H1 (cell line): ENCODE results near the gene RERE. TPM values are rescaled to one million over a fixed set of nuclear protein-coding genes. Genes with fewer than 3 reads are reported as not detected.

Experiments
- CTCF ChIA-PET: fragments of 300-600 bp; sonication (Branson Sonifier 250); formaldehyde crosslinking; loops from one replicate; lab custom pipeline; 2021; ENCODE audit not compliant: partially characterized antibody; lab: Charles Lee
- POLR2A ChIA-PET: fragments of 300-600 bp; sonication (Branson Sonifier 250); formaldehyde crosslinking; loops from one replicate; lab custom pipeline; 2021; ENCODE audit warnings: inconsistent platforms; ENCODE audit not compliant: partially characterized antibody; lab: Charles Lee
- DNase-seq, 2 experiments: peaks; one replicate each; pipeline versions ENCODE4 v3.0.0 to v3.0.0-alpha.2; 2010 to 2022; ENCODE audit warnings: low spot score in 2 of 2, low read depth in 1 of 2, mixed read lengths in 1 of 2
- FAIRE-seq: peaks from 2 replicates; lab custom pipeline; 2011; peaks lifted over from hg19 to GRCh38; lab: Jason Lieb, UNC
- H2AFZ ChIP-seq: 2 replicates; pipeline ENCODE4 v1.8.1; 2012; ENCODE audit warnings: low read length, inconsistent platforms
- H2AK5ac ChIP-seq: 2 replicates; pipeline ENCODE4 v1.6.1; 2013; ENCODE audit warnings: low read depth, low read length
- H2BK120ac ChIP-seq: replicated peaks from 2 replicates; pipeline ENCODE3; 2013; ENCODE audit warnings: low read depth, low read length, inconsistent platforms
- H2BK12ac ChIP-seq: 2 replicates; pipeline ENCODE4 v1.6.1; 2013; ENCODE audit warnings: low read depth, low read length
- H2BK15ac ChIP-seq: 2 replicates; pipeline ENCODE4 v1.6.1; 2013; ENCODE audit warnings: low read length
- H2BK20ac ChIP-seq: 2 replicates; pipeline ENCODE4 v1.6.1; 2013; ENCODE audit warnings: low read length
- H2BK5ac ChIP-seq: 2 replicates; pipeline ENCODE4 v1.6.1; 2013; ENCODE audit warnings: low read depth, low read length
- H3K14ac ChIP-seq: 2 replicates; pipeline ENCODE4 v1.6.1; 2013; ENCODE audit warnings: inconsistent platforms; ENCODE audit not compliant: insufficient read length
- H3K18ac ChIP-seq: 2 replicates; pipeline ENCODE4 v1.6.1; 2013; ENCODE audit warnings: low read length; ENCODE audit errors: extremely low read depth
- H3K23ac ChIP-seq: 2 replicates; pipeline ENCODE4 v1.6.1; 2013; ENCODE audit warnings: inconsistent platforms; ENCODE audit not compliant: insufficient read length
- H3K23me2 ChIP-seq: 2 replicates; pipeline ENCODE4 v1.6.1; 2013; ENCODE audit warnings: low read depth, low read length
- H3K27ac ChIP-seq: 2 replicates; pipeline ENCODE4 v1.6.1; 2011; ENCODE audit warnings: low read depth, low read length, inconsistent platforms
- H3K27me3 ChIP-seq, 4 experiments: replicated peaks in 1 of 4; 1 replicate in 1 of 4; 2 replicates in 3 of 4; pipeline versions ENCODE4 v1.6.1 to v1.8.1; 2011 to 2013; ENCODE audit warnings: low read length in 3 of 4, mild to moderate bottlenecking in 3 of 4, inconsistent platforms in 2 of 4, mixed read lengths in 2 of 4, moderate library complexity in 1 of 4; ENCODE audit not compliant: control insufficient read depth in 3 of 4, insufficient read depth in 3 of 4; ENCODE audit errors: extremely low read depth in 1 of 4
- H3K36me3 ChIP-seq, 4 experiments: 2 replicates each; pipeline versions ENCODE4 v1.6.1 to v1.8.1; 2011 to 2013; ENCODE audit warnings: mild to moderate bottlenecking in 4 of 4, low read length in 3 of 4, moderate library complexity in 2 of 4, control low read depth in 1 of 4, inconsistent platforms in 1 of 4; ENCODE audit not compliant: insufficient read depth in 4 of 4, control insufficient read depth in 2 of 4
- H3K4ac ChIP-seq: replicated peaks from 2 replicates; pipeline ENCODE3; 2013; ENCODE audit warnings: low read length, low read depth, mixed read lengths, inconsistent platforms; ENCODE audit not compliant: insufficient read length
- H3K4me1 ChIP-seq, 4 experiments: replicated peaks in 1 of 4; 1 replicate in 1 of 4; 2 replicates in 3 of 4; pipeline versions ENCODE4 v1.6.1 to v1.8.1; 2011 to 2013; ENCODE audit warnings: low read length in 3 of 4, inconsistent platforms in 2 of 4, mixed read lengths in 1 of 4; ENCODE audit not compliant: insufficient read depth in 4 of 4, control insufficient read depth in 3 of 4
- H3K4me2 ChIP-seq, 2 experiments: 2 replicates each; pipeline versions ENCODE4 v1.6.1 to v1.8.1; 2011 to 2013; ENCODE audit warnings: low read depth in 2 of 2, low read length in 2 of 2, control low read depth in 1 of 2, inconsistent platforms in 1 of 2, mild to moderate bottlenecking in 1 of 2; ENCODE audit not compliant: insufficient read depth in 1 of 2
- H3K4me3 ChIP-seq, 4 experiments: fragments of 200-600, 300-600 bp in 1 of 4; sonication (generic), shearing (Covaris generic), sonication (Bioruptor Twin) in 1 of 4; 2 replicates each; pipeline versions ENCODE4 v1.5.1 to v1.8.1; 2011 to 2016; ENCODE audit warnings: low read length in 4 of 4, low read depth in 3 of 4, control low read depth in 2 of 4, inconsistent platforms in 2 of 4, mild to moderate bottlenecking in 2 of 4, mixed read lengths in 1 of 4, moderate library complexity in 1 of 4; ENCODE audit not compliant: insufficient read depth in 2 of 4; ENCODE audit errors: extremely low read depth in 1 of 4
- H3K56ac ChIP-seq: replicated peaks from 2 replicates; pipeline ENCODE3; 2013; ENCODE audit warnings: low read depth, mild to moderate bottlenecking, mixed read lengths, low read length, inconsistent platforms; ENCODE audit not compliant: insufficient read length
- H3K79me1 ChIP-seq: 2 replicates; pipeline ENCODE4 v1.6.1; 2013; ENCODE audit warnings: low read depth, low read length, control low read depth
- H3K79me2 ChIP-seq, 2 experiments: 2 replicates each; pipeline versions ENCODE4 v1.6.1 to v1.8.1; 2012 to 2013; ENCODE audit warnings: low read length in 2 of 2, mild to moderate bottlenecking in 2 of 2, inconsistent platforms in 1 of 2; ENCODE audit not compliant: insufficient read depth in 2 of 2, control insufficient read depth in 1 of 2
- H3K9ac ChIP-seq, 4 experiments: replicated peaks in 1 of 4; 1 replicate in 1 of 4; 2 replicates in 3 of 4; pipeline versions ENCODE4 v1.6.1 to v1.8.1; 2011 to 2013; ENCODE audit warnings: low read depth in 3 of 4, low read length in 3 of 4, control low read depth in 2 of 4, mild to moderate bottlenecking in 2 of 4, moderate library complexity in 2 of 4, inconsistent platforms in 1 of 4; ENCODE audit errors: extremely low read depth in 1 of 4
- H3K9me3 ChIP-seq, 2 experiments: 2 replicates each; pipeline versions ENCODE4 v1.6.1 to v1.8.1; 2012 to 2013; ENCODE audit warnings: mild to moderate bottlenecking in 2 of 2, moderate library complexity in 2 of 2, control low read depth in 1 of 2, inconsistent platforms in 1 of 2, low read depth in 1 of 2, low read length in 1 of 2, mixed read lengths in 1 of 2; ENCODE audit not compliant: insufficient read depth in 2 of 2
- H4K20me1 ChIP-seq, 2 experiments: replicated peaks in 1 of 2; 2 replicates each; pipeline versions ENCODE3 to v1.8.1; 2011 to 2013; ENCODE audit warnings: inconsistent platforms in 2 of 2, low read length in 2 of 2, mild to moderate bottlenecking in 1 of 2; ENCODE audit not compliant: insufficient read depth in 2 of 2, control insufficient read depth in 1 of 2
- H4K5ac ChIP-seq: 2 replicates; pipeline ENCODE4 v1.6.1; 2013; ENCODE audit warnings: low read length, low read depth, mixed read lengths, inconsistent platforms; ENCODE audit not compliant: insufficient read length
- H4K8ac ChIP-seq: 2 replicates; pipeline ENCODE4 v1.8.0; 2013; ENCODE audit warnings: mild to moderate bottlenecking, moderate library complexity, low read length, inconsistent platforms; ENCODE audit not compliant: insufficient read depth; ENCODE audit errors: extremely low read depth
- H4K91ac ChIP-seq: replicated peaks from 2 replicates; pipeline ENCODE3; 2013; ENCODE audit warnings: low read length, mixed read lengths, inconsistent platforms; ENCODE audit not compliant: insufficient read length
- CHD1 ChIP-seq: IDR thresholded peaks from 2 replicates; pipeline ENCODE4 v1.6.1; 2012; ENCODE audit warnings: low read depth, low read length, improper control_type of control experiment
- CREB1 ChIP-seq: IDR thresholded peaks from 2 replicates; pipeline ENCODE4 v1.6.1; 2012; ENCODE audit warnings: inconsistent platforms
- JUND ChIP-seq: IDR thresholded peaks from 2 replicates; pipeline ENCODE4 v1.6.1; 2011; ENCODE audit warnings: mild to moderate bottlenecking, improper control_type of control experiment, low read length
- KDM4A ChIP-seq: IDR thresholded peaks from one replicate; pipeline ENCODE4 v1.7.1; 2012; ENCODE audit warnings: low read depth, mild to moderate bottlenecking, moderate library complexity, low read length, inconsistent platforms; ENCODE audit not compliant: severe bottlenecking
- KDM5A ChIP-seq: fragments of 200-600 bp; IDR thresholded peaks from 2 replicates; pipeline ENCODE4 v1.7.1; 2012; ENCODE audit warnings: mild to moderate bottlenecking, low read length, inconsistent platforms, mixed read lengths
- RAD21 ChIP-seq, 2 experiments: IDR thresholded peaks in 1 of 2; conservative IDR thresholded peaks in 1 of 2; 2 replicates each; pipeline ENCODE4 v1.6.1; 2011; ENCODE audit warnings: low read depth in 2 of 2, low read length in 2 of 2, improper control_type of control experiment in 1 of 2, inconsistent platforms in 1 of 2, mild to moderate bottlenecking in 1 of 2, moderate library complexity in 1 of 2
- WGBS, 2 experiments: shearing (Covaris generic) in 1 of 2; methylation state at CpG; one replicate each; pipeline versions ENCODE4 v1.1.6 to v1.1.7; 2013 to 2015; ENCODE audit warnings: low lambda C conversion rate in 2 of 2, mixed read lengths in 2 of 2, inconsistent platforms in 1 of 2, low coverage in 1 of 2, missing lambda C conversion rate in 1 of 2; ENCODE audit not compliant: insufficient replicate concordance in 2 of 2, insufficient coverage in 1 of 2, insufficient read length in 1 of 2; ENCODE audit errors: extremely low coverage in 1 of 2, missing lambda C conversion rate in 1 of 2; 5-methylcytosine and 5-hydroxymethylcytosine counted together
- polyA plus RNA-seq, 7 experiments: library from polyadenylated mRNA; depleted of rRNA in 3 of 7; stranded (reverse) in 5 of 7; unstranded in 2 of 7; fragments of >200 nt in 5 of 7; fragments of 200-250 nt in 2 of 7; gene quantifications; 1 replicate in 5 of 7; 2 replicates in 1 of 7; 4 replicates in 1 of 7; pipeline versions ENCODE4 v1.2.1 to v1.2.3, GENCODE V29; 2011 to 2013; ENCODE audit warnings: missing spikeins in 2 of 7, mixed read lengths in 2 of 7
- total RNA-seq: library from RNA; stranded (reverse); fragmentation: NEBNext Ultra II Directional; extraction: Animal tissue kit (Norgen Biotek cat#: 25700); gene quantifications from 2 replicates; pipeline ENCODE4 v1.2.1, GENCODE V29; 2021
- TF ChIP-seq, protein P1 (sequence below): IDR thresholded peaks from 2 replicates; pipeline ENCODE4 v1.6.1; 2011; ENCODE audit warnings: low read depth, mild to moderate bottlenecking, low read length; ENCODE audit not compliant: insufficient read depth

The RERE gene
- total and polyA plus RNA-seq, 2 of the 8 experiments (the other 6 are each of a cell fraction or from before 2014, with no cell fraction given): 15.3 to 142 TPM

GRCh38 chr1:8334106-8334851 lies 483.2 kb downstream of the RERE start:
- no peak overlapping the region for H3K23ac ChIP-seq
- H4K8ac ChIP-seq: no peak overlapping the region
- no peak overlapping the region for H3K56ac ChIP-seq
- no peaks in the 10 kb centered on the region for H3K4me1 ChIP-seq
- no peaks in the 10 kb centered on the region for H4K20me1 ChIP-seq
- no peak overlapping the region for H2BK12ac ChIP-seq
- POLR2A ChIA-PET: no interaction called here
- H3K79me2 ChIP-seq: no peaks in the 10 kb centered on the region
- H3K4ac ChIP-seq: no peak overlapping the region
- H3K4me2 ChIP-seq: no peak overlapping the region
- H2BK15ac ChIP-seq: no peak overlapping the region
- no peak overlapping the region for H4K5ac ChIP-seq
- H3K23me2 ChIP-seq: no peaks in the 10 kb centered on the region
- H2AK5ac ChIP-seq: no peak overlapping the region
- no peak overlapping the region for H2AFZ ChIP-seq
- H3K18ac ChIP-seq: no peak overlapping the region
- CTCF ChIA-PET: interaction anchor here (1.0 to 5.6 kb wide), 3 partner anchors 10 to 18 kb away, joined by 3 to 20 read pairs (median 5); no protein-coding TSS in a partner anchor
- H3K27ac ChIP-seq: no peak overlapping the region
- FAIRE-seq (no peak), DNase-seq (no peak)
- H3K9me3 ChIP-seq: no peaks in the 10 kb centered on the region
- no peak overlapping the region for H3K4me3 ChIP-seq
- H2BK20ac ChIP-seq: no peak overlapping the region
- no peaks in the 10 kb centered on the region for H3K79me1 ChIP-seq
- no peak overlapping the region for H4K91ac ChIP-seq
- no peaks in the 10 kb centered on the region for H3K36me3 ChIP-seq
- WGBS, 2 experiments: 94% methylated on average over 24 of the region's 24 CpGs; no CpG with 5 or more reads in 1 of the 2 experiments
- TF ChIP-seq JUND: no peak
- no peak for TF ChIP-seq KDM4A
- TF ChIP-seq, protein P1, sequence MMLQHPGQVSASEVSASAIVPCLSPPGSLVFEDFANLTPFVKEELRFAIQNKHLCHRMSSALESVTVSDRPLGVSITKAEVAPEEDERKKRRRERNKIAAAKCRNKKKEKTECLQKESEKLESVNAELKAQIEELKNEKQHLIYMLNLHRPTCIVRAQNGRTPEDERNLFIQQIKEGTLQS: no peak
- TF ChIP-seq CREB1: no peak
- TF ChIP-seq KDM5A: no peak
- no peak for TF ChIP-seq RAD21 (IDR thresholded peaks at IDR 0.05 in 1 of 2, conservative IDR thresholded peaks at IDR 0.05 in 1 of 2; ENCODE audit: low read depth in 2 of 2, low read length in 2 of 2)
- no peak for TF ChIP-seq CHD1
- no peak overlapping the region for H2BK5ac ChIP-seq
- H2BK120ac ChIP-seq: no peak overlapping the region
- no peak overlapping the region for H3K14ac ChIP-seq
- no peak overlapping the region for H3K9ac ChIP-seq
- H3K27me3 ChIP-seq: no peaks in the 10 kb centered on the region
